H1 (cell line): ENCODE data around the gene CMIP. TPM values are rescaled to one million over a fixed set of nuclear protein-coding genes. Genes with fewer than 3 reads are reported as not detected.

Source experiments
- CEBPB ChIP-seq: IDR thresholded peaks from 2 replicates; pipeline ENCODE4 v1.6.1; 2012; ENCODE audit warnings: low read depth, low read length
- EP300 ChIP-seq, 2 experiments: IDR thresholded peaks; 1 replicate in 1 of 2; 2 replicates in 1 of 2; pipeline ENCODE4 v1.6.1; 2011 to 2012; ENCODE audit warnings: low read depth in 2 of 2, low read length in 2 of 2, mild to moderate bottlenecking in 2 of 2, borderline replicate concordance in 1 of 2, inconsistent platforms in 1 of 2, moderate library complexity in 1 of 2
- FOSL1 ChIP-seq: IDR thresholded peaks from 2 replicates; pipeline ENCODE4 v1.6.1; 2011; ENCODE audit warnings: mild to moderate bottlenecking, low read depth, low read length, moderate library complexity; ENCODE audit not compliant: insufficient read depth
- KDM5A ChIP-seq: fragments of 200-600 bp; IDR thresholded peaks from 2 replicates; pipeline ENCODE4 v1.7.1; 2012; ENCODE audit warnings: mild to moderate bottlenecking, low read length, inconsistent platforms, mixed read lengths
- POLR2AphosphoS5 ChIP-seq: IDR thresholded peaks from 2 replicates; pipeline ENCODE4 v1.6.1; 2011; ENCODE audit warnings: low read depth, low read length
- RXRA ChIP-seq: IDR thresholded peaks from 2 replicates; pipeline ENCODE4 v1.6.1; 2011; ENCODE audit warnings: low read depth, mild to moderate bottlenecking, low read length, moderate library complexity; ENCODE audit not compliant: insufficient read depth
- SP4 ChIP-seq: IDR thresholded peaks from 2 replicates; pipeline ENCODE4 v1.6.1; 2012; ENCODE audit warnings: low read length, inconsistent platforms
- YY1 ChIP-seq: IDR thresholded peaks from 2 replicates; pipeline ENCODE4 v1.6.1; 2011; ENCODE audit warnings: low read depth, mild to moderate bottlenecking, low read length
- polyA plus RNA-seq, 7 experiments: library from polyadenylated mRNA; depleted of rRNA in 3 of 7; stranded (reverse) in 5 of 7; unstranded in 2 of 7; fragments of >200 nt in 5 of 7; fragments of 200-250 nt in 2 of 7; gene quantifications; 1 replicate in 5 of 7; 2 replicates in 1 of 7; 4 replicates in 1 of 7; pipeline versions ENCODE4 v1.2.1 to v1.2.3, GENCODE V29; 2011 to 2013; ENCODE audit warnings: missing spikeins in 2 of 7, mixed read lengths in 2 of 7
- total RNA-seq: library from RNA; stranded (reverse); fragmentation: NEBNext Ultra II Directional; extraction: Animal tissue kit (Norgen Biotek cat#: 25700); gene quantifications from 2 replicates; pipeline ENCODE4 v1.2.1, GENCODE V29; 2021
- TF ChIP-seq, protein P1 (sequence below): IDR thresholded peaks from 2 replicates; pipeline ENCODE4 v1.6.1; 2012; ENCODE audit warnings: low read length, inconsistent platforms

CMIP gene
- total and polyA plus RNA-seq, 2 of the 8 experiments (the other 6 are each of a cell fraction or from before 2014, with no cell fraction given): 7.9 to 53.2 TPM

DNA sequence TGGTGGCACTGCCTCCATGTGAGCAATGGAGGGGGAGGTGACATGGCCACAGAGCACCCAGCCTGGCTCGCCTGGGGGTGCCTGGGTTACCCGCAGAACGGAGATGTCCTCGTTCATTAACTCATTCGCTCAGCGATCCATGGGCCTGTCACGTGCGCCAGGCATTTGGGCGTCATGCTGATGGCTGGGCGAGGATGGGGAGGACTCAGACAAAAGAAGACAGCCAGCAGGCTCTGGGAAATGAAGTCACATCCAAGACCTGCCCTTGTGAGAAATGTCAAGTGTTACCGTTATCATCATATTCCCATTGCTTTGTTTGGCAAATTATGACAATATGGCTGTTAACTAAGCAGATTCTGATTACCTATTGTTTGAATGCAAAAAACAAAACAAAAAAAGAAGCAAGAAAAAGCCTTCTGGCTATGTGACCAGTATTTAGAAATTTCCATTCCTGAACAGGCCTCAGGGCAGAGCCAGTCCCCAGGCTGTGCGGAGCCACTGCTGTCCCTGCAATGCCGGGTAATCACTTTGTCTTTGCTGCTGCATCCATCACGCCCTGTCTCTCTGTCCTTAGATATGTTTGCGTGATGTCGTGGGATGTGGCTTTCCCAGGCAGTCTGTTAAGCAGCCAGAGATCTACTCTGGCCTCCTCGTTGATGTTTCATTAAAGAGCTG is 57.9 kb downstream of the CMIP start (continued):
- TF ChIP-seq, protein P1, sequence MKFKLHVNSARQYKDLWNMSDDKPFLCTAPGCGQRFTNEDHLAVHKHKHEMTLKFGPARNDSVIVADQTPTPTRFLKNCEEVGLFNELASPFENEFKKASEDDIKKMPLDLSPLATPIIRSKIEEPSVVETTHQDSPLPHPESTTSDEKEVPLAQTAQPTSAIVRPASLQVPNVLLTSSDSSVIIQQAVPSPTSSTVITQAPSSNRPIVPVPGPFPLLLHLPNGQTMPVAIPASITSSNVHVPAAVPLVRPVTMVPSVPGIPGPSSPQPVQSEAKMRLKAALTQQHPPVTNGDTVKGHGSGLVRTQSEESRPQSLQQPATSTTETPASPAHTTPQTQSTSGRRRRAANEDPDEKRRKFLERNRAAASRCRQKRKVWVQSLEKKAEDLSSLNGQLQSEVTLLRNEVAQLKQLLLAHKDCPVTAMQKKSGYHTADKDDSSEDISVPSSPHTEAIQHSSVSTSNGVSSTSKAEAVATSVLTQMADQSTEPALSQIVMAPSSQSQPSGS: no peak
- TF ChIP-seq YY1: no peak
- TF ChIP-seq CEBPB: no peak
- TF ChIP-seq EP300 (IDR thresholded peaks at IDR 0.05; ENCODE audit: borderline replicate concordance in 1 of 2, low read depth in 2 of 2, low read length in 2 of 2): no peak
- no peak for TF ChIP-seq POLR2AphosphoS5
- no peak for TF ChIP-seq RXRA
- no peak for TF ChIP-seq FOSL1
- TF ChIP-seq KDM5A: no peak
- no peak for TF ChIP-seq SP4
